Stomach (tissue), 4 donors: ENCODE data around the gene SNURF.

Source experiments
- POLR2A ChIP-seq, 4 donors: fragments of 450-650 bp; IDR thresholded peaks; one replicate each; pipeline ENCODE4 v1.6.1; 2016; ENCODE audit warnings: antibody characterized with exemption in 4 of 4, control low read depth in 2 of 4, mild to moderate bottlenecking in 1 of 4, moderate library complexity in 1 of 4
- POLR2AphosphoS5 ChIP-seq, 3 donors: sonication (generic); formaldehyde crosslinking; IDR thresholded peaks; one replicate each; pipeline ENCODE4 v1.6.1; 2016; ENCODE audit warnings: antibody characterized with exemption in 3 of 3
- TF ChIP-seq, protein P1 (sequence below), 7 experiments: fragments of 450-650 bp in 4 of 7; fragments of 200-600 bp in 3 of 7; sonication (generic) in 3 of 7; IDR thresholded peaks; one replicate each; pipeline ENCODE4 v1.5.1; 2016 to 2019; ENCODE audit warnings: antibody characterized with exemption in 7 of 7, control low read depth in 2 of 7, mild to moderate bottlenecking in 1 of 7

DNA sequence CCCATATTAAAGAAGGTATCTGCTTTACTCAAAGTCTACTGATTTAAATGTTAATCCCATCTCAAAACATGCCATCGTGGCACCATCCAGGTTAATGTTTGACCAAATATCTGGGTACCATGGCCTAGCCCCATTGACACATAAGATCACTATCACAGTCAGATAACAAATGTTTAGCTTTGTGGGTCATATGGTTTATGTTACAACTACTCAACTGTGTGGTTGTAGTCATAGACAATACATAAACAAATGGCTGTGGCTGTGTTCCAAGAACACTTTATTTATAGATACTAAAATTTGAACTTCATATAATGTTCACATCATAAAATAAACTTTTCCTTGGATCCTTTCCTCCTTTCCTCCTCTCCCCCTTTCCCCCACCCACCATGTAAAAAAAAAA is 9.8 kb upstream of the SNURF start:
- TF ChIP-seq POLR2AphosphoS5 (IDR thresholded peaks at IDR 0.05) (no peak), POLR2A (IDR thresholded peaks at IDR 0.05) (no peak)
- TF ChIP-seq, protein P1, sequence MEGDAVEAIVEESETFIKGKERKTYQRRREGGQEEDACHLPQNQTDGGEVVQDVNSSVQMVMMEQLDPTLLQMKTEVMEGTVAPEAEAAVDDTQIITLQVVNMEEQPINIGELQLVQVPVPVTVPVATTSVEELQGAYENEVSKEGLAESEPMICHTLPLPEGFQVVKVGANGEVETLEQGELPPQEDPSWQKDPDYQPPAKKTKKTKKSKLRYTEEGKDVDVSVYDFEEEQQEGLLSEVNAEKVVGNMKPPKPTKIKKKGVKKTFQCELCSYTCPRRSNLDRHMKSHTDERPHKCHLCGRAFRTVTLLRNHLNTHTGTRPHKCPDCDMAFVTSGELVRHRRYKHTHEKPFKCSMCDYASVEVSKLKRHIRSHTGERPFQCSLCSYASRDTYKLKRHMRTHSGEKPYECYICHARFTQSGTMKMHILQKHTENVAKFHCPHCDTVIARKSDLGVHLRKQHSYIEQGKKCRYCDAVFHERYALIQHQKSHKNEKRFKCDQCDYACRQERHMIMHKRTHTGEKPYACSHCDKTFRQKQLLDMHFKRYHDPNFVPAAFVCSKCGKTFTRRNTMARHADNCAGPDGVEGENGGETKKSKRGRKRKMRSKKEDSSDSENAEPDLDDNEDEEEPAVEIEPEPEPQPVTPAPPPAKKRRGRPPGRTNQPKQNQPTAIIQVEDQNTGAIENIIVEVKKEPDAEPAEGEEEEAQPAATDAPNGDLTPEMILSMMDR (IDR thresholded peaks at IDR 0.05): no peak
